ENCODE data around the gene IFNA8. TPM values are rescaled to one million over a fixed set of nuclear protein-coding genes. Genes with fewer than 3 reads are reported as not detected.
"Not testable (repeated sequence)": the region's sequence is repeated elsewhere in the genome, so short reads cannot be mapped to it uniquely, and the experiment has no call there.

IFNA8 gene
- total RNA-seq, 1 donor from 2014 or later = not detected

- H3K36me3 Mint-ChIP-seq (ENCODE audit: low read depth); intact Hi-C loops (cut with micrococcal nuclease); H3K4me1 Mint-ChIP-seq (ENCODE audit: low read depth); H3K9me3 Mint-ChIP-seq; DNase-seq (ENCODE audit: low spot score); H3K4me3 Mint-ChIP-seq; H3K27ac Mint-ChIP-seq: not testable (repeated sequence)
- peaks cover 42% of the 10 kb centered on the region for H3K27me3 Mint-ChIP-seq (ENCODE audit: insufficient read depth)
Observed at GRCh38 chr9:21435015-21435383, 26.1 kb downstream of the IFNA8 start.

- Mint-ChIP-seq H3K27me3 (ENCODE audit: insufficient read depth) (peaks cover 30% of the 10 kb centered on the region), H3K4me1 (ENCODE audit: low read depth) (peaks cover 12% of the 10 kb centered on the region), H3K9me3 (no peaks in the 10 kb centered on the region), H3K36me3 (ENCODE audit: low read depth) (no peaks in the 10 kb centered on the region), H3K4me3 (no peak within 1 kb of the TSS), H3K27ac (no peak within 1 kb of the TSS)
- DNase-seq (ENCODE audit: low spot score) = no peak
- intact Hi-C loops (cut with micrococcal nuclease) = no loop called here
Observed at GRCh38 chr9:21440139-21440538, 31.2 kb downstream of the IFNA8 start, which contains the start of gene IFNA1. IFNA1 (plus strand) TSS chr9:21440439; CDS start chr9:21440508, 69 bp downstream.

- H3K27me3 Mint-ChIP-seq (ENCODE audit: insufficient read depth) = peaks cover 26% of the 10 kb centered on the region
- H3K27ac Mint-ChIP-seq = no peak overlapping the region
- peak; percentile 11 for DNase-seq (ENCODE audit: low spot score)
- H3K4me1 Mint-ChIP-seq (ENCODE audit: low read depth) = peaks cover 12% of the 10 kb centered on the region
- no peaks in the 10 kb centered on the region for H3K9me3 Mint-ChIP-seq
- H3K4me3 Mint-ChIP-seq = peak overlapping the region; percentile 15
- H3K36me3 Mint-ChIP-seq (ENCODE audit: low read depth) = no peaks in the 10 kb centered on the region
- intact Hi-C loops (cut with micrococcal nuclease) = no loop called here
Observed at GRCh38 chr9:21443849-21444625, 35.1 kb downstream of the IFNA8 start.

- H3K4me1 Mint-ChIP-seq (ENCODE audit: low read depth); H3K4me3 Mint-ChIP-seq; H3K36me3 Mint-ChIP-seq (ENCODE audit: low read depth); H3K27ac Mint-ChIP-seq; intact Hi-C loops (cut with micrococcal nuclease); H3K9me3 Mint-ChIP-seq; DNase-seq (ENCODE audit: low spot score): not testable (repeated sequence)
- peaks cover 32% of the 10 kb centered on the region for H3K27me3 Mint-ChIP-seq (ENCODE audit: insufficient read depth)
Observed at GRCh38 chr9:21449312-21449711, 40.4 kb downstream of the IFNA8 start.

- Mint-ChIP-seq H3K4me1 (ENCODE audit: low read depth) (no peaks in the 10 kb centered on the region), H3K9me3 (no peaks in the 10 kb centered on the region), H3K36me3 (ENCODE audit: low read depth) (no peaks in the 10 kb centered on the region), H3K4me3 (no peak overlapping the region), H3K27ac (no peak overlapping the region), H3K27me3 (ENCODE audit: insufficient read depth) (peaks cover 33% of the 10 kb centered on the region)
- DNase-seq (ENCODE audit: low spot score) = no peak
- intact Hi-C loops (cut with micrococcal nuclease) = no loop called here
Observed at GRCh38 chr9:21450733-21451394, 41.9 kb downstream of the IFNA8 start.

- Mint-ChIP-seq H3K4me1 (ENCODE audit: low read depth) (no peaks in the 10 kb centered on the region), H3K27me3 (ENCODE audit: insufficient read depth) (peaks cover 22% of the 10 kb centered on the region), H3K9me3 (no peaks in the 10 kb centered on the region), H3K4me3 (no peak overlapping the region), H3K27ac (no peak overlapping the region), H3K36me3 (ENCODE audit: low read depth) (no peaks in the 10 kb centered on the region)
- no peak for DNase-seq (ENCODE audit: low spot score)
- intact Hi-C loops (cut with micrococcal nuclease) = no loop called here
Observed at GRCh38 chr9:21452681-21453080, 43.8 kb downstream of the IFNA8 start.

GRCh38 chr9:21454149-21454548 is 45.2 kb downstream of the IFNA8 start:
- Mint-ChIP-seq H3K9me3 (no peaks in the 10 kb centered on the region), H3K36me3 (ENCODE audit: low read depth) (no peaks in the 10 kb centered on the region), H3K27ac (no peak overlapping the region), H3K4me3 (no peak overlapping the region), H3K27me3 (ENCODE audit: insufficient read depth) (peaks cover 29% of the 10 kb centered on the region), H3K4me1 (ENCODE audit: low read depth) (no peaks in the 10 kb centered on the region)
- DNase-seq (ENCODE audit: low spot score) = no peak
- intact Hi-C loops (cut with micrococcal nuclease) = loop anchor here (2.0 kb wide), 1 partner anchor 219 kb away; no protein-coding TSS in a partner anchor

- Mint-ChIP-seq H3K36me3 (ENCODE audit: low read depth) (no peaks in the 10 kb centered on the region), H3K4me3 (no peak overlapping the region)
- DNase-seq (ENCODE audit: low spot score) = no peak
Observed at GRCh38 chr9:21455320-21455719, 46.4 kb downstream of the IFNA8 start.

More at GRCh38 chr9:21455320-21455719, 46.4 kb downstream of the IFNA8 start:
- Mint-ChIP-seq H3K9me3 (no peaks in the 10 kb centered on the region), H3K4me1 (ENCODE audit: low read depth) (no peaks in the 10 kb centered on the region), H3K27me3 (ENCODE audit: insufficient read depth) (peaks cover 28% of the 10 kb centered on the region), H3K27ac (no peak overlapping the region)
- intact Hi-C loops (cut with micrococcal nuclease) = loop anchor here (1.0 to 2.0 kb wide), 3 partner anchors 129 to 221 kb away; no protein-coding TSS in a partner anchor

Other genes starting within 250 kb of the IFNA8 start
- not detected in 2 replicates for gene IFNA21, start 242.5 kb upstream of the IFNA8 start, total RNA-seq
- gene IFNA4, start 221.5 kb upstream of the IFNA8 start, total RNA-seq = not detected in 2 replicates
- not detected in 2 replicates for gene IFNA7, start 206.9 kb upstream of the IFNA8 start, total RNA-seq
- not detected in 2 replicates for gene IFNA10, start 202.0 kb upstream of the IFNA8 start, total RNA-seq
- gene IFNA16, start 191.8 kb upstream of the IFNA8 start, total RNA-seq = not detected in 2 replicates
- not detected in 2 replicates for gene IFNA17, start 180.9 kb upstream of the IFNA8 start, total RNA-seq
- gene IFNA14, start 169.1 kb upstream of the IFNA8 start, total RNA-seq = not detected in 2 replicates
- gene IFNA5, start 103.8 kb upstream of the IFNA8 start, total RNA-seq = not detected in 2 replicates
- gene KLHL9, start 73.7 kb upstream of the IFNA8 start, total RNA-seq = 14.1 and 15.6 TPM in 2 replicates
- gene IFNA6, start 58.2 kb upstream of the IFNA8 start, total RNA-seq = not detected in 2 replicates
- not detected in 2 replicates for gene IFNA13, start 41.1 kb upstream of the IFNA8 start, total RNA-seq
- gene IFNA2, start 23.7 kb upstream of the IFNA8 start, total RNA-seq = not detected in 2 replicates
- gene IFNA1, start 31.3 kb downstream of the IFNA8 start, total RNA-seq = not detected in 2 replicates
- not detected in 2 replicates for gene IFNE, start 73.2 kb downstream of the IFNA8 start, total RNA-seq

Measured in activated T-helper 1 cell treated with anti-CD3 and anti-CD28 coated beads, Interleukin-12 subunit alpha, Interleukin-12 subunit beta, Interleukin-2, Interleukin-4 antibody, amounts not matched to agents 30 ng/mL and 10 ng/mL and 1 ng/mL, durations not matched to agents 14 hours and 24 hours and 36 hours (primary cell).